HepG2 (cell line): ENCODE results near the gene TPRN. TPM values are rescaled to one million over a fixed set of nuclear protein-coding genes. Genes with fewer than 3 reads are reported as not detected.

ENCODE experiments used
- AGO2 ChIP-seq: fragments of 200-400 bp; formaldehyde crosslinking; optimal IDR thresholded peaks from 2 replicates; pipeline ENCODE3; 2017; ENCODE audit warnings: mild to moderate bottlenecking, low read depth, low read length, moderate library complexity
- ATF1 ChIP-seq: IDR thresholded peaks from 2 replicates; pipeline ENCODE4 v1.6.1; 2016; ENCODE audit warnings: mild to moderate bottlenecking, control low read depth
- FOXM1 ChIP-seq: sonication (generic); formaldehyde crosslinking; IDR thresholded peaks from 2 replicates; pipeline ENCODE4 v1.5.0; 2020; ENCODE audit warnings: missing genetic modification reagents
- HNRNPLL ChIP-seq: fragments of 200-400 bp; formaldehyde crosslinking; IDR thresholded peaks from 2 replicates; pipeline ENCODE4 v1.6.1; 2017; ENCODE audit warnings: mild to moderate bottlenecking, low read depth, low read length; ENCODE audit not compliant: poor library complexity, severe bottlenecking
- KDM6A ChIP-seq: IDR thresholded peaks from 2 replicates; pipeline ENCODE4 v1.6.1; 2016; ENCODE audit warnings: low read depth
- MAFG ChIP-seq: sonication (generic); formaldehyde crosslinking; IDR thresholded peaks from 2 replicates; pipeline ENCODE4 v1.5.1; 2020; ENCODE audit warnings: mild to moderate bottlenecking, missing genetic modification reagents
- NFYC ChIP-seq: IDR thresholded peaks from 2 replicates; pipeline ENCODE4 v1.6.1; 2016; ENCODE audit warnings: missing genetic modification reagents, missing compliant biosample characterization
- NR0B2 ChIP-seq: sonication (generic); formaldehyde crosslinking; IDR thresholded peaks from 2 replicates; pipeline ENCODE4 v1.4.0; 2020; ENCODE audit warnings: mild to moderate bottlenecking, missing genetic modification reagents
- PITX1 ChIP-seq: sonication (generic); formaldehyde crosslinking; IDR thresholded peaks from 2 replicates; pipeline ENCODE4 v1.5.1; 2020; ENCODE audit warnings: mild to moderate bottlenecking, missing genetic modification reagents
- SALL1 ChIP-seq: sonication (generic); formaldehyde crosslinking; IDR thresholded peaks from 2 replicates; pipeline ENCODE4 v1.8.0; 2022; ENCODE audit warnings: mild to moderate bottlenecking, missing genetic modification reagents
- TFDP1 ChIP-seq: IDR thresholded peaks from 2 replicates; pipeline ENCODE4 v1.6.1; 2016; ENCODE audit warnings: missing compliant biosample characterization, missing genetic modification reagents, borderline replicate concordance
- ZBTB10 ChIP-seq: sonication (generic); formaldehyde crosslinking; IDR thresholded peaks from 2 replicates; pipeline ENCODE4 v1.4.0; 2020; ENCODE audit warnings: missing genetic modification reagents, borderline replicate concordance
- ZBTB33 ChIP-seq: sonication (generic); formaldehyde crosslinking; IDR thresholded peaks from 2 replicates; pipeline ENCODE4 v1.4.0; 2020; ENCODE audit warnings: missing genetic modification reagents
- ZFP36L1 ChIP-seq: sonication (generic); formaldehyde crosslinking; IDR thresholded peaks from 2 replicates; pipeline ENCODE4 v1.8.0; 2022; ENCODE audit warnings: mild to moderate bottlenecking, missing genetic modification reagents, moderate library complexity
- ZNF234 ChIP-seq: sonication (generic); formaldehyde crosslinking; conservative IDR thresholded peaks from 2 replicates; pipeline ENCODE4 v1.5.1; 2020; ENCODE audit warnings: mild to moderate bottlenecking, missing genetic modification reagents
- ZNF451 ChIP-seq: sonication (generic); formaldehyde crosslinking; IDR thresholded peaks from 2 replicates; pipeline ENCODE4 v1.5.0; 2020; ENCODE audit warnings: mild to moderate bottlenecking, missing genetic modification reagents
- ZNF512 ChIP-seq: sonication (generic); formaldehyde crosslinking; IDR thresholded peaks from 2 replicates; pipeline ENCODE4 v1.4.0; 2020; ENCODE audit warnings: mild to moderate bottlenecking, missing genetic modification reagents
- ZNF546 ChIP-seq: sonication (generic); formaldehyde crosslinking; conservative IDR thresholded peaks from 2 replicates; pipeline ENCODE4 v1.8.1; 2023; ENCODE audit warnings: mild to moderate bottlenecking, missing genetic modification reagents
- polyA plus RNA-seq, 8 experiments: library from polyadenylated mRNA; depleted of rRNA in 3 of 8; stranded (reverse) in 7 of 8; unstranded in 1 of 8; fragments of >200 nt; fragmentation: Illumina TruSeq in 4 of 8; extraction: Trizol in 4 of 8; gene quantifications; 2 replicates each; pipeline versions ENCODE4 v1.2.1 to v1.2.3, GENCODE V29; 2011 to 2016; ENCODE audit warnings: low read depth in 4 of 8, missing spikeins in 1 of 8, mixed read lengths in 1 of 8; ENCODE audit not compliant: insufficient read depth in 1 of 8
- total RNA-seq, 5 experiments: library from RNA; depleted of rRNA; stranded (reverse); fragments of >200 nt; fragmentation: Illumina TruSeq; extraction: Trizol; gene quantifications; 2 replicates each; pipeline ENCODE4 v1.2.3, GENCODE V29; 2016; ENCODE audit warnings: low read depth in 1 of 5

The TPRN gene
- total and polyA plus RNA-seq, 2 of the 13 experiments (the other 11 are each of a cell fraction or from before 2014, with no cell fraction given), result 10.1 to 19.2 TPM

GRCh38 chr9:137235424-137236237 is 35.1 kb upstream of the TPRN start (continued):
- TF ChIP-seq HNRNPLL (no peak), NR0B2 (CRISPR knock-in tag) (no peak), ZNF234 (0 out of 2 replicates have a peak, but pooled peaks have one; percentile 79), NFYC (CRISPR knock-in tag) (no peak), ZNF546 (peak; percentile 59), MAFG (no peak), KDM6A (no peak), SALL1 (CRISPR knock-in tag) (peak; percentile 41; the same call in 1 of the 2 replicates), FOXM1 (CRISPR knock-in tag) (no peak), ZNF451 (no peak), TFDP1 (CRISPR knock-in tag) (peak; percentile 61; the same call in 1 of the 2 replicates), ATF1 (CRISPR knock-in tag) (no peak), ZNF512 (no peak), PITX1 (no peak), ZBTB10 (0 out of 2 replicates have a peak, but pooled peaks have one; percentile 59), ZFP36L1 (no peak), ZBTB33 (CRISPR knock-in tag) (no peak), AGO2 (peak; percentile 42)
